HFFc6 (cell line): ENCODE measurements around the gene PDE4A. TPM values are rescaled to one million over a fixed set of nuclear protein-coding genes. Genes with fewer than 3 reads are reported as not detected.

ENCODE experiments used
- DNase-seq: peaks from one replicate; pipeline ENCODE4 v3.0.0-alpha.2; 2018
- H3K27ac Mint-ChIP-seq: 2 replicates; pipeline ENCODE4 v1.8.0; 2020; ENCODE audit warnings: mild to moderate bottlenecking, mixed read lengths
- H3K27me3 Mint-ChIP-seq: 2 replicates; pipeline ENCODE4 v1.8.0; 2021; ENCODE audit warnings: mild to moderate bottlenecking, moderate library complexity, mixed read lengths; ENCODE audit not compliant: insufficient read depth
- H3K36me3 Mint-ChIP-seq: 2 replicates; pipeline ENCODE4 v1.8.0; 2021; ENCODE audit warnings: low read depth, mixed read lengths
- H3K4me1 Mint-ChIP-seq: 2 replicates; pipeline ENCODE4 v1.8.0; 2020; ENCODE audit warnings: low read depth, mixed read lengths
- H3K4me3 Mint-ChIP-seq: 2 replicates; pipeline ENCODE4 v1.8.0; 2020; ENCODE audit warnings: mild to moderate bottlenecking, moderate library complexity, mixed read lengths
- H3K9me3 Mint-ChIP-seq: 2 replicates; pipeline ENCODE4 v1.8.0; 2020; ENCODE audit warnings: mild to moderate bottlenecking, mixed read lengths
- CTCF ChIP-seq: fragments of 200-600 bp; sonication (generic); IDR thresholded peaks from 2 replicates; pipeline ENCODE4 v1.5.0; 2021; ENCODE audit warnings: antibody characterized with exemption, mild to moderate bottlenecking
- total RNA-seq, 6 experiments: library from RNA; stranded (reverse); fragmentation: NEBNext Ultra II Directional; extraction: Animal tissue kit (Norgen Biotek cat#: 25700); gene quantifications; 2 replicates in 1 of 6; 3 replicates in 5 of 6; pipeline ENCODE4 v1.2.3, GENCODE V29; 2021

The PDE4A gene
- total RNA-seq, 6 experiments from 2014 or later, result 10.1 to 18.9 (median 10.8) TPM

DNA sequence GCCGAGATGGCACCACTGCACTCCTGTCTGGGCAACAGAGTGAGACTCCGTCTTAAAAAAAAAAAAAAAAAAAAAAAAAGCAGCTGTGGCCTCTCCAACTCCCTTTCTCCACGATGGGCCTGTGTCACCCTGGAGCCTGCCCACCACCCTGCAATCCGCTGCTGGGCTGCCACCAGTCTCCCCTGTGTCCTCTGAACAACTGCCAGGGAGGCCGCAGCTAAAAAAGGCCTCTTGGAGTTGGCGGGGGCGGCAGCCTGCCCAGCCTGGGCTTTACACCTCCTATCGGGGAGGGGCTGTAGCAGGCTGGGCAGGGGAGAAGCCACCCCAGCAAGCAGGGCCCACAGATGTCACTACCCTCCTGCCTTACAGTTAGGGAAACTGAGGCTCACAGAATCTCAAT, 20.5 kb upstream of the PDE4A start:
- no peak for DNase-seq
- Mint-ChIP-seq H3K27me3 (peaks cover 5% of the 10 kb centered on the region), H3K27ac (no peak overlapping the region), H3K9me3 (no peaks in the 10 kb centered on the region), H3K4me1 (peaks cover 18% of the 10 kb centered on the region), H3K36me3 (peaks cover 24% of the 10 kb centered on the region), H3K4me3 (no peak overlapping the region)
- TF ChIP-seq CTCF, result no peak

GRCh38 chr19:10402441-10403038, 17.8 kb upstream of the PDE4A start:
- Mint-ChIP-seq H3K27me3 (peaks cover 5% of the 10 kb centered on the region), H3K36me3 (peaks cover 14% of the 10 kb centered on the region), H3K4me1 (peaks cover 26% of the 10 kb centered on the region), H3K9me3 (no peaks in the 10 kb centered on the region), H3K4me3 (peak overlapping the region; percentile 96), H3K27ac (peak overlapping the region; percentile 93)
- no peak for TF ChIP-seq CTCF
- DNase-seq, result peak; percentile 18

GRCh38 chr19:10403137-10404021, 17.0 kb upstream of the PDE4A start, which contains the start of gene CDC37:
Gene CDC37, minus strand, starts transcription at chr19:10403542. Its CDS starts 63 bp downstream, at chr19:10403479.
- peaks cover 14% of the 10 kb centered on the region for H3K36me3 Mint-ChIP-seq
- no peak for TF ChIP-seq CTCF
- peaks cover 3% of the 10 kb centered on the region for H3K27me3 Mint-ChIP-seq
- peaks cover 27% of the 10 kb centered on the region for H3K4me1 Mint-ChIP-seq
- peak within 1 kb of the TSS; percentile 96 for H3K4me3 Mint-ChIP-seq
- peak; percentile 93 for DNase-seq
- H3K27ac Mint-ChIP-seq, result peak within 1 kb of the TSS; percentile 93
- no peaks in the 10 kb centered on the region for H3K9me3 Mint-ChIP-seq

DNA sequence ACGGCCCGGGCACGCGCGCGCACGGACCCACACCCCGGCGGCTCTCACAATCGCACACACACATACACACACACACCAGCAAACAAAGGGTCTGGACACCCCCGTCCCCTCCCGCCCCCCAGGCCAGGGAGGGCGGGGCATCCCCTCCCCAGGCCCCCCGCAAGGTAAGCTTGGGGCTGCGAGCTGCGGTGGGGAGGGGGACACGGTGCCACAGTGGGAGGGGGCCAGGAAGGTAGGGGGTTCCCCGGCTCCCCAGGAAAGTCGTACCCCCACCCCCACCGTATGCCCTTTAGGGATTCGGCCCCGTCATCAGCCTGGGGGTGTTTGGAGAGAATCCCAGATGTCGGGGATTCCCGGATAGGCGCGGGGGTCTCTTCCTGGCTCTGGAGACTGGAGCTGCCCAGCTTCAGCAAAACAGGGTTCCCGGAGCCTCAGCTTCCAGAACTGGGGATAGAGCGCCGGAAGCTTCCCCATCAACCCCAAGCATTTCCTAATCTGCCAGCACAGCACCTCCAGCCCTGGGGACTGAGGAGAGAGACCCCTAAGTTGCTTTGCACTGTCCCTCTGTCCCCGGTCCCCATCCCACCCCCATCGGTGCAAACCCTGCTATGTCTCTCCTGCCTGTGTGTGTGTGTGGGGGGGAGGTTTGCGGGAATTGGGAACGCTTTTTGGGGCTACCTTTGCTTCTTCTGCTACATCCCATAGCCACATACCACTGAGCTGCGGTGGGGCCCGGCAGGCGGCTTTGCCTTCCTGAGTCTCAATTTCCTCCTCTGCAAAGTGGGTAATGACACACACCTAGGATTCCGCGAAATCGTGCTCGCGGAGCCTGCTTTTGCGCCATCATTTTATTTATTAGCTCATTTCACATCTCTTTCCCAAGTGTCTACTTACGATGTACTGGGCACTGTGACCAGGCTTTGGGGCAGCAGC, 15.2 kb upstream of the PDE4A start:
- Mint-ChIP-seq H3K4me1 (peaks cover 45% of the 10 kb centered on the region), H3K9me3 (no peaks in the 10 kb centered on the region), H3K4me3 (peak overlapping the region; percentile 96), H3K36me3 (peaks cover 14% of the 10 kb centered on the region), H3K27me3 (peaks cover 2% of the 10 kb centered on the region), H3K27ac (peak overlapping the region; percentile 93)
- no peak for DNase-seq
- TF ChIP-seq CTCF, result 0 out of 2 replicates have a peak, but pooled peaks have one; percentile 18

- Mint-ChIP-seq H3K4me3 (no peak overlapping the region), H3K36me3 (peaks cover 14% of the 10 kb centered on the region), H3K27me3 (peaks cover 2% of the 10 kb centered on the region), H3K9me3 (no peaks in the 10 kb centered on the region), H3K4me1 (peaks cover 41% of the 10 kb centered on the region), H3K27ac (no peak overlapping the region)
- DNase-seq, result no peak
- no peak for TF ChIP-seq CTCF
These were observed 14.1 kb upstream of the PDE4A start for GRCh38 chr19:10406191-10406590.
